DOHH2 (cell line): ENCODE data around the gene RBM41.

Experiments
- H3F3A ChIP-seq: fragments of 200-600 bp; sonication (generic), shearing (Covaris generic); 2 replicates; pipeline ENCODE4 v1.6.0; 2016; ENCODE audit warnings: antibody characterized with exemption, mild to moderate bottlenecking; ENCODE audit not compliant: control insufficient read depth, insufficient read depth
- H3K27ac ChIP-seq: fragments of 200-600 bp; sonication (generic); 2 replicates; pipeline ENCODE4 v1.5.1; 2014; ENCODE audit warnings: low read depth, mild to moderate bottlenecking, low read length, moderate library complexity
- H3K27me3 ChIP-seq: fragments of 200-600 bp; sonication (generic); 2 replicates; pipeline ENCODE4 v1.6.1; 2014; ENCODE audit warnings: mild to moderate bottlenecking, low read length, mixed read lengths; ENCODE audit not compliant: control insufficient read depth
- H3K36me3 ChIP-seq: fragments of 200-600 bp; sonication (generic); 2 replicates; pipeline ENCODE4 v1.6.1; 2014; ENCODE audit warnings: mild to moderate bottlenecking, low read length, moderate library complexity, mixed read lengths; ENCODE audit not compliant: control insufficient read depth
- H3K4me1 ChIP-seq: fragments of 200-600 bp; sonication (generic); 2 replicates; pipeline ENCODE4 v1.6.1; 2014; ENCODE audit warnings: mild to moderate bottlenecking, low read length, mixed read lengths; ENCODE audit not compliant: control insufficient read depth
- H3K4me2 ChIP-seq: fragments of 200-600 bp; sonication (generic); 2 replicates; pipeline ENCODE4 v1.6.0; 2014; ENCODE audit warnings: mild to moderate bottlenecking, low read length, moderate library complexity
- H3K4me3 ChIP-seq: fragments of 200-600 bp; sonication (generic); 2 replicates; pipeline ENCODE4 v1.5.1; 2014; ENCODE audit warnings: mild to moderate bottlenecking, low read length, mixed read lengths
- H3K79me2 ChIP-seq: fragments of 200-600 bp; sonication (generic); 2 replicates; pipeline ENCODE4 v1.6.1; 2014; ENCODE audit warnings: mild to moderate bottlenecking, low read length, mixed read lengths; ENCODE audit not compliant: control insufficient read depth
- H3K9me2 ChIP-seq: fragments of 200-600 bp; sonication (generic); replicated peaks from 2 replicates; pipeline ENCODE4 v1.6.1; 2014; ENCODE audit warnings: mild to moderate bottlenecking, low read length, mixed read lengths; ENCODE audit not compliant: control insufficient read depth
- H3K9me3 ChIP-seq: fragments of 200-600 bp; sonication (generic); 2 replicates; pipeline ENCODE4 v1.6.1; 2014; ENCODE audit warnings: antibody characterized with exemption, low read length, mixed read lengths; ENCODE audit not compliant: control insufficient read depth, insufficient read depth
- H4K20me1 ChIP-seq: fragments of 200-600 bp; sonication (generic); 2 replicates; pipeline ENCODE4 v1.6.0; 2014; ENCODE audit warnings: low read depth, mild to moderate bottlenecking, antibody characterized with exemption, low read length, moderate library complexity; ENCODE audit not compliant: control insufficient read depth, insufficient read depth
- CTCF ChIP-seq: fragments of 200-600 bp; sonication (generic); IDR thresholded peaks from one replicate; pipeline ENCODE4 v1.5.1; 2014; ENCODE audit warnings: antibody characterized with exemption, mild to moderate bottlenecking, low read depth, low read length; ENCODE audit not compliant: poor library complexity, severe bottlenecking
- EZH2phosphoT487 ChIP-seq: fragments of 200-600 bp; sonication (generic); IDR thresholded peaks from 2 replicates; pipeline ENCODE4 v1.6.1; 2017; ENCODE audit warnings: borderline replicate concordance, mild to moderate bottlenecking, antibody characterized with exemption, low read length, moderate library complexity, mixed read lengths

RBM41 gene

GRCh38 chrX:107154787-107155620, 36.4 kb upstream of the RBM41 start:
- Histone ChIP-seq H3K4me1 (no peaks in the 10 kb centered on the region), H3K79me2 (no peaks in the 10 kb centered on the region), H3K9me2 (no peaks in the 10 kb centered on the region), H3K9me3 (no peaks in the 10 kb centered on the region), H3K27ac (no peak overlapping the region), H3K27me3 (no peaks in the 10 kb centered on the region), H3K4me3 (no peak overlapping the region), H3K36me3 (no peaks in the 10 kb centered on the region), H4K20me1 (no peaks in the 10 kb centered on the region), H3F3A (no peaks in the 10 kb centered on the region), H3K4me2 (no peak overlapping the region)
- TF ChIP-seq CTCF (no peak), EZH2phosphoT487 (no peak)

GRCh38 chrX:107153005-107153404, 34.4 kb upstream of the RBM41 start:
- no peaks in the 10 kb centered on the region for H3K79me2 ChIP-seq
- H3K36me3 ChIP-seq: no peaks in the 10 kb centered on the region
- H3K9me2 ChIP-seq: no peaks in the 10 kb centered on the region
- H4K20me1 ChIP-seq: no peaks in the 10 kb centered on the region
- no peak overlapping the region for H3K27ac ChIP-seq
- no peaks in the 10 kb centered on the region for H3K9me3 ChIP-seq
- H3K27me3 ChIP-seq: no peaks in the 10 kb centered on the region
- no peaks in the 10 kb centered on the region for H3K4me1 ChIP-seq
- TF ChIP-seq CTCF (no peak), EZH2phosphoT487 (no peak)
- no peak overlapping the region for H3K4me3 ChIP-seq
- no peaks in the 10 kb centered on the region for H3F3A ChIP-seq
- H3K4me2 ChIP-seq: no peak overlapping the region

DNA sequence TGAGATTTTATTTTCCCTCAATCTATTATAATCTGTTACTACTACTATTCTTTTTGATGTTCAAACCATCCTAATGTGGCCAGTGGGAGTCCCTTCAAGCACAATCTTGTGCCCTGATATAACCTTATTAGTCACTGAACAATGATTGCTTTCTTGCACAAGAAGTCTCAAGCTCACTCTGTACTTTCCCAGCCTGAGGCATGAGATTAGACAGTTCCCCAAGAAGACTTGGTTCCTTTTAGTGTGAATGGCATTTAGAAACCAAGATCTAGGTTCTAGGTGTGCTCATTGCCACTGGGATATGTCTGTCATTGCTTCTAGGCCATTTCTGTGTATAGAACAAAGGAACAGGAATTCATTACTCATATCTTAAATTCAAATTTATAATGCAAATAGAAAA, 28.0 kb upstream of the RBM41 start:
- no peak overlapping the region for H3K27ac ChIP-seq
- H3K36me3 ChIP-seq: 0 out of 2 replicates have a peak, but pooled peaks cover 2% of the 10 kb centered on the region
- no peak overlapping the region for H3K4me3 ChIP-seq
- H3K27me3 ChIP-seq: no peaks in the 10 kb centered on the region
- no peak for TF ChIP-seq EZH2phosphoT487
- no peaks in the 10 kb centered on the region for H3K4me1 ChIP-seq
- H3K4me2 ChIP-seq: no peak overlapping the region
- no peaks in the 10 kb centered on the region for H3K79me2 ChIP-seq
- H4K20me1 ChIP-seq: no peaks in the 10 kb centered on the region
- no peaks in the 10 kb centered on the region for H3F3A ChIP-seq
- H3K9me2 ChIP-seq: no peaks in the 10 kb centered on the region
- no peaks in the 10 kb centered on the region for H3K9me3 ChIP-seq

GRCh38 chrX:107135965-107136307, 17.3 kb upstream of the RBM41 start:
- Histone ChIP-seq H3K79me2 (no peaks in the 10 kb centered on the region), H3K27ac (no peak overlapping the region), H3K4me2 (no peak overlapping the region), H3K4me3 (no peak overlapping the region), H4K20me1 (no peaks in the 10 kb centered on the region), H3K36me3 (no peaks in the 10 kb centered on the region), H3K9me3 (no peaks in the 10 kb centered on the region), H3K4me1 (no peaks in the 10 kb centered on the region), H3F3A (no peaks in the 10 kb centered on the region), H3K27me3 (no peaks in the 10 kb centered on the region), H3K9me2 (no peaks in the 10 kb centered on the region)
- TF ChIP-seq CTCF (no peak), EZH2phosphoT487 (no peak)
